Measurements from ENCODE around the gene MSRB1. TPM values are rescaled to one million over a fixed set of nuclear protein-coding genes. Genes with fewer than 3 reads are reported as not detected.

MSRB1 gene
- total and polyA plus RNA-seq, 7 donors = 44.2 to 83.4 (median 59.5) TPM

DNA sequence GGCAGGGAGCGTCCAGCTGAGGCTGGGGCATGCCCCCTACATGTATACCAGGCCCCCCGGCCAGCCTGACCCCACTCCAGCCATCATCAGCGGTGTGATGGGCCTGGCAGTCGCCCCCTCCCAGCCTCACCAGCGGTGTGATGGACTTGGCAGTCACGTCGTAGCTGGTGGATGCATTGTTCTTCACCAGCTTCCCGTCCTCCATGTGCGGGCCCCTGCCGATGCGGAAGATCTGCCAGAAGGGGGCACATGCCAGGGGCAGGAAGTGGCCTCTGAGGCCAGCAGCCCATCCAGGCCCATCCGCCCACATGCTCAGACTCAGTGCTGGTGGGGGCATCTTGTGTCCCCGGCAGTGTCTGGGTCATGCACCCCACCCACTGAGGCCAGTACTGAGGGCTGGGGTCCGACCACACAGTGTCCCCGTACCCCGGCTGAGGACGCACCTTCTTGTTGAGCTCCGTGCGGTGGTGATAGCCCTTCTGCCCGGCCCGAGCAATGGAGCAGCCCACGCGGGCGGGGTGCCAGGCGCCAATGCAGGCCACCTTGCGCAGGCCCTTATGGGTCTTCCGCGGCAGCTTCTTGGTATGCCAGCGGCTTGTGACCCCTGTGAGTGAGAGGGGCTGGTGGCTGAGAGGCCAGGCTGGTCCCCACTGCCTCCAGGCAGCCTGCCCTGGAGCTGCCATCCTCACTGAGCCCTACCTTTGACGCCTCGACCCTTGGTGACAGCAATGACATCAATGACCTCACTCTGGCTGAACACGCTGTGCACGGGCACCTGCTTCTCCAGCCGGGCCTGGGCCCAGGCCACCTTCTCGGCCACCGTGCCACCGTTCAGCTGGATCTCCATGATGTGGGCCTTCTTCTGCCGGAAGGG lies 3.7 kb upstream of the MSRB1 start:
- 53 to 63% (median 58%) methylated on average over 37 to 38 of the region's 38 CpGs for WGBS, 3 donors
- no peak for TF ChIP-seq CTCF (IDR thresholded peaks at IDR 0.05)
- no peak overlapping the region for H3K4me3 ChIP-seq
- H3K4me1 ChIP-seq = peaks cover 58% of the 10 kb centered on the region
- intact Hi-C loops (cut with DNase I) = loop anchor here in 1 of 2 donors (10.0 kb wide), 1 partner anchor 172 kb away; the partner anchor contains the start of genes EME2, MRPS34 and NME3
- H3K9me3 ChIP-seq = no peaks in the 10 kb centered on the region
- no peaks in the 10 kb centered on the region for H3K27me3 ChIP-seq (ENCODE audit: insufficient read depth in 3 of 3, low read length in 2 of 3)
- H3K27ac ChIP-seq = peak overlapping the region; percentile 89
- peaks cover 0 to 6% of the 10 kb centered on the region in 2 donors for H3K36me3 ChIP-seq (ENCODE audit: insufficient read depth in 1 of 2, low read depth in 1 of 2)
- DNase-seq = no peak
- no peak for ATAC-seq

GRCh38 chr16:1945559-1946391 lies 2.8 kb upstream of the MSRB1 start:
- peaks cover 59% of the 10 kb centered on the region for H3K4me1 ChIP-seq
- WGBS, 3 donors = 76 to 80% (median 78%) methylated on average over 19 of the region's 19 CpGs
- DNase-seq = no peak
- H3K36me3 ChIP-seq (ENCODE audit: insufficient read depth in 1 of 2, low read depth in 1 of 2) = peaks cover 0 to 9% of the 10 kb centered on the region in 2 donors
- no peaks in the 10 kb centered on the region for H3K27me3 ChIP-seq (ENCODE audit: insufficient read depth in 3 of 3, low read length in 2 of 3)
- ATAC-seq = no peak
- H3K27ac ChIP-seq = peak overlapping the region; percentile 89
- intact Hi-C loops (cut with DNase I) = loop anchor here in 1 of 2 donors (10.0 kb wide), 1 partner anchor 171 kb away; the partner anchor contains the start of genes EME2, MRPS34 and NME3
- no peaks in the 10 kb centered on the region for H3K9me3 ChIP-seq
- no peak overlapping the region for H3K4me3 ChIP-seq
- no peak for TF ChIP-seq CTCF (IDR thresholded peaks at IDR 0.05)

GRCh38 chr16:1944612-1945199 lies 1.7 kb upstream of the MSRB1 start:
- DNase-seq (no peak), ATAC-seq (no peak)
- Histone ChIP-seq H3K4me3 (no peak overlapping the region), H3K27me3 (ENCODE audit: insufficient read depth in 3 of 3, low read length in 2 of 3) (no peaks in the 10 kb centered on the region), H3K36me3 (ENCODE audit: insufficient read depth in 1 of 2, low read depth in 1 of 2) (peaks cover 0 to 20% of the 10 kb centered on the region in 2 donors), H3K4me1 (peaks cover 62% of the 10 kb centered on the region), H3K27ac (peak overlapping the region; percentile 89), H3K9me3 (no peaks in the 10 kb centered on the region)
- no peak for TF ChIP-seq CTCF (IDR thresholded peaks at IDR 0.05)
- intact Hi-C loops (cut with DNase I) = loop anchor here in 1 of 2 donors (10.0 kb wide), 1 partner anchor 170 kb away; the partner anchor contains the start of genes EME2, MRPS34 and NME3
- WGBS, 3 donors = 68 to 85% (median 76%) methylated on average over 21 of the region's 21 CpGs

DNA sequence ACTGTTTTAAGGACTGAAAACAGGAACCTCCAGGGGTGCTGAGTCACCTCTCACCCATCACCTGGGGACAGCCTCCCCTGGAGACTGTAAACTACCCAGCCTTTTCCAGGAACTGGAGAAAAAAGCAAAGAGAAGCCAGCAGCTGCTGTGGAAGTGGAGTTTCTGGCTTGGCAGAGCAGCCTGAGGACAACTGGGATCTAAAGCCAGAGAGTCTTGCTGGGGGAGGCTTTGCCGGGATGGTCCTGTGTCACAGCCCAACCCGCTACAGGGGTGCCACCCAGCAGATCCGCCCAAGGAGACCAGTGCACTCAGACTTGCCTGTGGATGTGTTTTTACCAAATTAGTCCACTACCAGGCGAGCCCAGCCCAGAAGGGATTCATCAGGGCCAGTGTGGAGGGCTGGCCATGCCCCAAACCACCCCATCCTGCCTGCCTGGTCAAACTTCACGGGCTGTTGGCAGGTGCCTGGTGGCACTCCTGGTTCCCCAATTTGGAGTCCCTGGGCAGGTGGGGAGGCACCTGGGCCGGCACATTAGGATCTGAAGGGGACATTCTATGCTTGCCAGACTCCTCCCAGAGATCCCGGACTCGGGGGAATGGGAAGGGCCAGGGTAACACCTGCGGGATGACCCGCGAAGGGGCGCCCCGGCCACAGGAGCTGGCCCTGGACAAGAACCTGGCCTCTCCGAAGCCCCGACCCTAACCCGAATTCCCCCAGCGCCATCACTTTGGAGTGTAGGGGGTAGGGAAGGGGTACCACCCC lies 771 bp downstream of the MSRB1 start:
- no peak for DNase-seq

More for the DNA sequence above, 771 bp downstream of the MSRB1 start:
- peak overlapping the region; percentile 85 for H3K4me3 ChIP-seq
- H3K27me3 ChIP-seq (ENCODE audit: insufficient read depth in 3 of 3, low read length in 2 of 3) = no peaks in the 10 kb centered on the region
- 4 to 10% (median 9%) methylated on average over 15 to 17 of the region's 17 CpGs for WGBS, 3 donors
- H3K36me3 ChIP-seq (ENCODE audit: insufficient read depth in 1 of 2, low read depth in 1 of 2) = peaks cover 7 to 45% of the 10 kb centered on the region in 2 donors
- intact Hi-C loops (cut with DNase I) = loop anchor here in 1 of 2 donors (10.0 kb wide), 1 partner anchor 167 kb away; the partner anchor contains the start of genes EME2, MRPS34 and NME3
- peaks cover 60% of the 10 kb centered on the region for H3K4me1 ChIP-seq
- ATAC-seq = peak; percentile 0 to 18 (median 4)
- TF ChIP-seq CTCF (IDR thresholded peaks at IDR 0.05) = no peak
- peak overlapping the region; percentile 89 for H3K27ac ChIP-seq
- H3K9me3 ChIP-seq = no peaks in the 10 kb centered on the region

Measured in psoas muscle (tissue), 8 donors.